SK-N-SH (cell line): Measurements from ENCODE around the gene ARAP1. TPM values are rescaled to one million over a fixed set of nuclear protein-coding genes. Genes with fewer than 3 reads are reported as not detected.

Experiments used
- CTCF ChIA-PET: fragments of 300-600, 350-600 bp; formaldehyde crosslinking; extraction: SDS; loops from one replicate; lab custom pipeline; 2021; lab: Yijun Ruan, JAX
- POLR2A ChIA-PET: fragments of 350-600 bp; sonication (Branson Sonifier 250); formaldehyde crosslinking; extraction: SDS; loops from one replicate; lab custom pipeline; 2020; ENCODE audit warnings: antibody characterized with exemption, inconsistent platforms; lab: Yijun Ruan, JAX
- DNase-seq: peaks from one replicate; pipeline ENCODE4 v3.0.0; 2012
- H2AFZ ChIP-seq: fragments of 200-600 bp; sonication (generic); 2 replicates; pipeline ENCODE4 v1.8.1; 2016; ENCODE audit warnings: antibody characterized with exemption, mild to moderate bottlenecking, low read depth
- H3F3A ChIP-seq: fragments of 200-600 bp; sonication (generic); replicated peaks from 2 replicates; pipeline ENCODE3; 2016; ENCODE audit warnings: antibody characterized with exemption, mild to moderate bottlenecking; ENCODE audit not compliant: insufficient read depth
- H3K27ac ChIP-seq, 2 experiments: fragments of 200-500 bp in 1 of 2; fragments of 200-600 bp in 1 of 2; sonication (Bioruptor generic) in 1 of 2; sonication (generic), shearing (Covaris generic) in 1 of 2; 2 replicates each; pipeline versions ENCODE4 v1.5.1 to v1.6.1; 2014 to 2016; ENCODE audit warnings: low read depth in 2 of 2, inconsistent platforms in 1 of 2, low read length in 1 of 2, mild to moderate bottlenecking in 1 of 2, mixed read lengths in 1 of 2
- H3K27me3 ChIP-seq: fragments of 200-600 bp; sonication (generic), shearing (Covaris generic); 2 replicates; pipeline ENCODE4 v1.6.1; 2016; ENCODE audit warnings: mixed run types; ENCODE audit not compliant: insufficient read depth
- H3K36me3 ChIP-seq, 2 experiments: fragments of 200-500 bp in 1 of 2; fragments of 200-600 bp in 1 of 2; sonication (Bioruptor generic) in 1 of 2; sonication (generic) in 1 of 2; replicated peaks in 1 of 2; 2 replicates each; pipeline versions ENCODE3 to v1.5.1; 2014 to 2016; ENCODE audit warnings: low read length in 1 of 2, mild to moderate bottlenecking in 1 of 2; ENCODE audit not compliant: insufficient read depth in 2 of 2, control insufficient read depth in 1 of 2
- H3K4me1 ChIP-seq, 2 experiments: fragments of 200-500 bp in 1 of 2; fragments of 200-600 bp in 1 of 2; sonication (Bioruptor generic) in 1 of 2; sonication (generic), shearing (Covaris generic) in 1 of 2; 2 replicates each; pipeline versions ENCODE4 v1.5.1 to v1.6.1; 2014 to 2016; ENCODE audit warnings: low read depth in 1 of 2, low read length in 1 of 2, mixed run types in 1 of 2; ENCODE audit not compliant: insufficient read depth in 2 of 2, control insufficient read depth in 1 of 2
- H3K4me2 ChIP-seq: fragments of 200-600 bp; sonication (generic), shearing (Covaris generic); 2 replicates; pipeline ENCODE4 v1.6.1; 2017; ENCODE audit warnings: mixed run types
- H3K4me3 ChIP-seq, 2 experiments: fragments of 200-500 bp in 1 of 2; fragments of 200-600 bp in 1 of 2; sonication (Bioruptor generic) in 1 of 2; sonication (generic), shearing (Covaris generic) in 1 of 2; 2 replicates each; pipeline versions ENCODE4 v1.5.1 to v1.8.1; 2014 to 2016; ENCODE audit warnings: low read depth in 2 of 2, inconsistent platforms in 1 of 2, low read length in 1 of 2, mild to moderate bottlenecking in 1 of 2, mixed read lengths in 1 of 2, moderate library complexity in 1 of 2
- H3K79me2 ChIP-seq: fragments of 200-600 bp; sonication (generic); 2 replicates; pipeline ENCODE4 v1.8.1; 2017; ENCODE audit warnings: mild to moderate bottlenecking; ENCODE audit not compliant: insufficient read depth
- H3K9ac ChIP-seq: fragments of 200-600 bp; sonication (generic); 2 replicates; pipeline ENCODE4 v1.6.1; 2017; ENCODE audit warnings: mixed run types
- H3K9me2 ChIP-seq: fragments of 200-600 bp; sonication (generic); 2 replicates; pipeline ENCODE4 v1.6.1; 2017; ENCODE audit warnings: mixed run types
- H3K9me3 ChIP-seq: fragments of 200-600 bp; sonication (generic); 2 replicates; pipeline ENCODE4 v1.6.1; 2017; ENCODE audit warnings: mixed run types, mild to moderate bottlenecking, moderate library complexity
- H4K20me1 ChIP-seq: fragments of 200-600 bp; sonication (generic); 2 replicates; pipeline ENCODE4 v1.6.1; 2017; ENCODE audit warnings: mild to moderate bottlenecking, mixed run types; ENCODE audit not compliant: insufficient read depth
- CHD2 ChIP-seq: fragments of 150-350 bp; IDR thresholded peaks from 2 replicates; pipeline ENCODE4 v1.6.1; 2018; ENCODE audit warnings: low read length; ENCODE audit not compliant: partially characterized antibody
- EZH2phosphoT487 ChIP-seq: fragments of 200-600 bp; sonication (generic); IDR thresholded peaks from 2 replicates; pipeline ENCODE4 v1.6.1; 2017; ENCODE audit warnings: low read depth, mixed run types, mild to moderate bottlenecking, antibody characterized with exemption, moderate library complexity, borderline replicate concordance
- FOSL2 ChIP-seq: IDR thresholded peaks from 2 replicates; pipeline ENCODE4 v1.4.0; 2012; ENCODE audit warnings: low read depth, mild to moderate bottlenecking, moderate library complexity, borderline replicate concordance
- FOXJ3 ChIP-seq: sonication (generic); formaldehyde crosslinking; IDR thresholded peaks from 2 replicates; pipeline ENCODE4 v1.5.1; 2020; ENCODE audit warnings: mild to moderate bottlenecking, missing genetic modification reagents
- GATA2 ChIP-seq: sonication (generic); formaldehyde crosslinking; IDR thresholded peaks from 2 replicates; pipeline ENCODE4 v1.5.0; 2020; ENCODE audit warnings: mild to moderate bottlenecking, missing genetic modification reagents
- MEF2A ChIP-seq: IDR thresholded peaks from 2 replicates; pipeline ENCODE4 v1.4.0; 2012; ENCODE audit warnings: low read depth, borderline replicate concordance
- POLR2AphosphoS5 ChIP-seq: IDR thresholded peaks from 2 replicates; pipeline ENCODE4 v1.6.1; 2012; ENCODE audit warnings: low read depth, low read length
- RAD21 ChIP-seq: IDR thresholded peaks from 2 replicates; pipeline ENCODE4 v1.6.1; 2012; ENCODE audit warnings: mild to moderate bottlenecking, low read length
- RCOR1 ChIP-seq: fragments of 150-350 bp; IDR thresholded peaks from 2 replicates; pipeline ENCODE4 v1.6.1; 2017; ENCODE audit warnings: antibody characterized with exemption, low read length
- RFX5 ChIP-seq: IDR thresholded peaks from 2 replicates; pipeline ENCODE4 v1.6.1; 2012; ENCODE audit warnings: mild to moderate bottlenecking, improper control_type of control experiment, low read length
- RXRA ChIP-seq: IDR thresholded peaks from 2 replicates; pipeline ENCODE4 v1.4.0; 2012; ENCODE audit warnings: low read depth, mild to moderate bottlenecking, borderline replicate concordance
- SIN3A ChIP-seq: IDR thresholded peaks from 2 replicates; pipeline ENCODE4 v1.6.1; 2012; ENCODE audit warnings: low read depth, mild to moderate bottlenecking, low read length, moderate library complexity, borderline replicate concordance
- TAF1 ChIP-seq: IDR thresholded peaks from 2 replicates; pipeline ENCODE4 v1.6.1; 2012; ENCODE audit warnings: low read depth, mild to moderate bottlenecking, low read length, moderate library complexity, borderline replicate concordance
- TCF12 ChIP-seq: IDR thresholded peaks from 2 replicates; pipeline ENCODE4 v1.4.0; 2012
- TEAD4 ChIP-seq: IDR thresholded peaks from 2 replicates; pipeline ENCODE4 v1.4.0; 2012; ENCODE audit warnings: mild to moderate bottlenecking, borderline replicate concordance; ENCODE audit not compliant: insufficient read depth
- WGBS: methylation state at CpG from one replicate; pipeline ENCODE4 v1.1.6; 2017; ENCODE audit warnings: low lambda C conversion rate; 5-methylcytosine and 5-hydroxymethylcytosine counted together
- polyA plus RNA-seq, 3 experiments: library from polyadenylated mRNA; depleted of rRNA; stranded (reverse); fragments of >200 nt; gene quantifications; 2 replicates each; pipeline ENCODE4 v1.2.3, GENCODE V29; 2012
- TF ChIP-seq, protein P1 (sequence below): IDR thresholded peaks from 2 replicates; pipeline ENCODE4 v1.6.1; 2012; ENCODE audit warnings: mild to moderate bottlenecking, low read depth, low read length, moderate library complexity
- TF ChIP-seq, protein P2 (sequence below): fragments of 150-350 bp; IDR thresholded peaks from 2 replicates; pipeline ENCODE4 v1.6.1; 2017; ENCODE audit warnings: antibody characterized with exemption, low read length, low read depth, borderline replicate concordance
- TF ChIP-seq, protein P3 (sequence below): IDR thresholded peaks from 2 replicates; pipeline ENCODE4; 2012
- TF ChIP-seq, protein P4 (sequence below): IDR thresholded peaks from 2 replicates; pipeline ENCODE4 v1.4.0; 2012; ENCODE audit warnings: low read depth, borderline replicate concordance

ARAP1 gene
- polyA plus RNA-seq, 1 of the 3 experiments (the other 2 are of a cell fraction), result 56.6 TPM

DNA sequence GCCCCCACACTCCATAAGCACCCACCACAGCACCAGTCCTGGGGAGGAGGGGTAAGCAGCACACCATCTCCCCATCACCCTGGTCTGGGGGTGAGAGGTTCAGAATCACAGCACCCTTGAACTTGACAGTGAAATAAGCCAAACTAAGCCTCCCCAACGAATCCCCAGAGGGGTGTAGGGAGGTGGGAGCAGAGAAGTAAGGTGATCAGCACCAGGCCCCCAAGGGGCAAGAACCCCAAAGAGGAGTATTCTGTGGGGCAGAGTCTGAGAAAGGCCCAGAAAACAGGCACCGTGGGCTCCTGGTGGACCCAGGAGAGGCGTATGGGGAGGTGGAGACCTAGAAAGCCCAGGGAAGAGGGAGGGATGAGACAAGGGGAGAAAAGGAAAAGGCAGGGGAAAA is 30.9 kb downstream of the ARAP1 start:
- peaks cover 28% of the 10 kb centered on the region for H4K20me1 ChIP-seq
- H3K4me1 ChIP-seq, result peaks cover 13 to 62% of the 10 kb centered on the region in 2 experiments
- H2AFZ ChIP-seq, result no peak overlapping the region
- no peak for DNase-seq
- WGBS, result 66% methylated on average over 3 of the region's 3 CpGs
- peak overlapping the region; percentile 65 to 96; a peak in 3 of 4 replicates for H3K27ac ChIP-seq
- H3K36me3 ChIP-seq, result peaks cover 0 to 4% of the 10 kb centered on the region in 2 experiments
- TF ChIP-seq RXRA (no peak), RCOR1 (no peak), TAF1 (no peak), GATA2 (no peak)
- TF ChIP-seq, protein P1, sequence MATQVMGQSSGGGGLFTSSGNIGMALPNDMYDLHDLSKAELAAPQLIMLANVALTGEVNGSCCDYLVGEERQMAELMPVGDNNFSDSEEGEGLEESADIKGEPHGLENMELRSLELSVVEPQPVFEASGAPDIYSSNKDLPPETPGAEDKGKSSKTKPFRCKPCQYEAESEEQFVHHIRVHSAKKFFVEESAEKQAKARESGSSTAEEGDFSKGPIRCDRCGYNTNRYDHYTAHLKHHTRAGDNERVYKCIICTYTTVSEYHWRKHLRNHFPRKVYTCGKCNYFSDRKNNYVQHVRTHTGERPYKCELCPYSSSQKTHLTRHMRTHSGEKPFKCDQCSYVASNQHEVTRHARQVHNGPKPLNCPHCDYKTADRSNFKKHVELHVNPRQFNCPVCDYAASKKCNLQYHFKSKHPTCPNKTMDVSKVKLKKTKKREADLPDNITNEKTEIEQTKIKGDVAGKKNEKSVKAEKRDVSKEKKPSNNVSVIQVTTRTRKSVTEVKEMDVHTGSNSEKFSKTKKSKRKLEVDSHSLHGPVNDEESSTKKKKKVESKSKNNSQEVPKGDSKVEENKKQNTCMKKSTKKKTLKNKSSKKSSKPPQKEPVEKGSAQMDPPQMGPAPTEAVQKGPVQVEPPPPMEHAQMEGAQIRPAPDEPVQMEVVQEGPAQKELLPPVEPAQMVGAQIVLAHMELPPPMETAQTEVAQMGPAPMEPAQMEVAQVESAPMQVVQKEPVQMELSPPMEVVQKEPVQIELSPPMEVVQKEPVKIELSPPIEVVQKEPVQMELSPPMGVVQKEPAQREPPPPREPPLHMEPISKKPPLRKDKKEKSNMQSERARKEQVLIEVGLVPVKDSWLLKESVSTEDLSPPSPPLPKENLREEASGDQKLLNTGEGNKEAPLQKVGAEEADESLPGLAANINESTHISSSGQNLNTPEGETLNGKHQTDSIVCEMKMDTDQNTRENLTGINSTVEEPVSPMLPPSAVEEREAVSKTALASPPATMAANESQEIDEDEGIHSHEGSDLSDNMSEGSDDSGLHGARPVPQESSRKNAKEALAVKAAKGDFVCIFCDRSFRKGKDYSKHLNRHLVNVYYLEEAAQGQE, result no peak
- H3K4me2 ChIP-seq, result peak overlapping the region; percentile 96
- H3K79me2 ChIP-seq, result peaks cover 61% of the 10 kb centered on the region
- no peaks in the 10 kb centered on the region for H3K27me3 ChIP-seq
- CTCF ChIA-PET, result interaction anchor here (0.7 to 1.9 kb wide), 8 partner anchors 13 to 601 kb away, joined by 3 to 6 read pairs (median 3); no protein-coding TSS in a partner anchor
- POLR2A ChIA-PET, result no interaction called here
- no peaks in the 10 kb centered on the region for H3F3A ChIP-seq
- no peaks in the 10 kb centered on the region for H3K9me3 ChIP-seq
- H3K9me2 ChIP-seq, result no peaks in the 10 kb centered on the region
- peak overlapping the region; percentile 65 for H3K9ac ChIP-seq
- peak overlapping the region; percentile 50 to 65 for H3K4me3 ChIP-seq

DNA sequence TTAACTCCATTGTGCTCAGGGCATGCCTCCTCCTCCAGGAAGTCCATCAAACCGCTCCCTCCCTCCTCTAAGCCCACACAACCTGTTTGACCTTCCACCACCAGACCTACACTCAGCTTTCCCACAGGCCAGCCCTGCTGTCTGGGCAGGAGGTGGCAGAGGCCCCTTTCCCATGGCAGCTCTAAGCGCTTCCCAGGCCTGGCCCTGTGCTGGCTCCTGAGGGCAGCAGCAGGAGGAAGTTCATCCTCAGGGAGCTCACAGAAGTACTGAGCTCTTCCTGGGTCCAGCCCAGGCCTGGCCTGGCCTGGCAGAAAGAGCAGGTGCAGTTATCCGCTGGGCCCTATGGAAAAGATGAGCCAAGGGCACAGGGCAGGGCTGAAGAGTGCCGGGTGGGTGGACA is 31.4 kb downstream of the ARAP1 start:
- Histone ChIP-seq H3K9ac (peak overlapping the region; percentile 65; the same call in 1 of the 2 replicates), H4K20me1 (peaks cover 29% of the 10 kb centered on the region)
- POLR2A ChIA-PET, result no interaction called here

More for the DNA sequence above, 31.4 kb downstream of the ARAP1 start:
- Histone ChIP-seq H3F3A (no peaks in the 10 kb centered on the region), H3K4me3 (peak overlapping the region; percentile 50 to 65), H3K4me1 (peaks cover 13 to 64% of the 10 kb centered on the region in 2 experiments), H3K9me3 (no peaks in the 10 kb centered on the region), H3K4me2 (peak overlapping the region; percentile 96), H3K27me3 (no peaks in the 10 kb centered on the region), H2AFZ (no peak overlapping the region), H3K79me2 (peaks cover 61% of the 10 kb centered on the region), H3K27ac (peak overlapping the region in 1 of 2 experiments; percentile 96; a peak in 2 of 4 replicates), H3K36me3 (peaks cover 0 to 4% of the 10 kb centered on the region in 2 experiments), H3K9me2 (no peaks in the 10 kb centered on the region)
- CTCF ChIA-PET, result interaction anchor here (0.7 to 1.9 kb wide), 8 partner anchors 13 to 602 kb away, joined by 3 to 6 read pairs (median 3); no protein-coding TSS in a partner anchor
- TF ChIP-seq RAD21 (no peak), FOSL2 (no peak), RFX5 (no peak), TEAD4 (no peak), FOXJ3 (CRISPR knock-in tag) (no peak), SIN3A (no peak), EZH2phosphoT487 (no peak), TCF12 (no peak), CHD2 (no peak), MEF2A (no peak), POLR2AphosphoS5 (no peak)
- TF ChIP-seq, protein P2, sequence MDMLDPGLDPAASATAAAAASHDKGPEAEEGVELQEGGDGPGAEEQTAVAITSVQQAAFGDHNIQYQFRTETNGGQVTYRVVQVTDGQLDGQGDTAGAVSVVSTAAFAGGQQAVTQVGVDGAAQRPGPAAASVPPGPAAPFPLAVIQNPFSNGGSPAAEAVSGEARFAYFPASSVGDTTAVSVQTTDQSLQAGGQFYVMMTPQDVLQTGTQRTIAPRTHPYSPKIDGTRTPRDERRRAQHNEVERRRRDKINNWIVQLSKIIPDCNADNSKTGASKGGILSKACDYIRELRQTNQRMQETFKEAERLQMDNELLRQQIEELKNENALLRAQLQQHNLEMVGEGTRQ, result no peak
- TF ChIP-seq, protein P3, sequence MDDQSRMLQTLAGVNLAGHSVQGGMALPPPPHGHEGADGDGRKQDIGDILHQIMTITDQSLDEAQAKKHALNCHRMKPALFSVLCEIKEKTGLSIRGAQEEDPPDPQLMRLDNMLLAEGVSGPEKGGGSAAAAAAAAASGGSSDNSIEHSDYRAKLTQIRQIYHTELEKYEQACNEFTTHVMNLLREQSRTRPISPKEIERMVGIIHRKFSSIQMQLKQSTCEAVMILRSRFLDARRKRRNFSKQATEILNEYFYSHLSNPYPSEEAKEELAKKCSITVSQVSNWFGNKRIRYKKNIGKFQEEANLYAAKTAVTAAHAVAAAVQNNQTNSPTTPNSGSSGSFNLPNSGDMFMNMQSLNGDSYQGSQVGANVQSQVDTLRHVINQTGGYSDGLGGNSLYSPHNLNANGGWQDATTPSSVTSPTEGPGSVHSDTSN, result no peak
- TF ChIP-seq, protein P4, sequence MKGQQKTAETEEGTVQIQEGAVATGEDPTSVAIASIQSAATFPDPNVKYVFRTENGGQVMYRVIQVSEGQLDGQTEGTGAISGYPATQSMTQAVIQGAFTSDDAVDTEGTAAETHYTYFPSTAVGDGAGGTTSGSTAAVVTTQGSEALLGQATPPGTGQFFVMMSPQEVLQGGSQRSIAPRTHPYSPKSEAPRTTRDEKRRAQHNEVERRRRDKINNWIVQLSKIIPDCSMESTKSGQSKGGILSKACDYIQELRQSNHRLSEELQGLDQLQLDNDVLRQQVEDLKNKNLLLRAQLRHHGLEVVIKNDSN, result no peak
- no peak for DNase-seq
- 100% methylated on average over 3 of the region's 4 CpGs for WGBS
